Measurements from ENCODE around the gene KDM4C. TPM values are rescaled to one million over a fixed set of nuclear protein-coding genes. Genes with fewer than 3 reads are reported as not detected.

KDM4C gene
- total and polyA plus RNA-seq, 2 of the 4 experiments (the other 2 are of a cell fraction), result 11.8 to 23.8 TPM

- Histone ChIP-seq H3K4me3 (ENCODE audit: insufficient read depth, low read depth, low read length) (no peak overlapping the region), H3K18ac (ENCODE audit: low read depth, low read length) (no peak overlapping the region), H3K79me1 (ENCODE audit: low read depth in 1 of 2, low read length in 2 of 2) (no peaks in the 10 kb centered on the region; a peak in 1 of 4 replicates), H4K20me1 (ENCODE audit: insufficient read depth, low read length) (no peaks in the 10 kb centered on the region), H4K91ac (ENCODE audit: insufficient read depth, low read depth, low read length) (no peak overlapping the region), H2BK120ac (ENCODE audit: low read depth, low read length) (no peak overlapping the region), H3K4me2 (ENCODE audit: low read depth, low read length) (peak overlapping the region; percentile 19; the same call in 1 of the 2 replicates), H2BK20ac (ENCODE audit: low read depth, low read length) (no peak overlapping the region), H3K9ac (ENCODE audit: low read depth, low read length) (no peak overlapping the region), H3K4ac (ENCODE audit: low read depth, low read length) (no peak overlapping the region), H2BK5ac (ENCODE audit: low read depth, low read length, poor library complexity, severe bottlenecking) (no peak overlapping the region), H4K5ac (ENCODE audit: low read depth, low read length) (no peak overlapping the region), H4K8ac (ENCODE audit: low read depth in 2 of 2, low read length in 2 of 2) (no peak overlapping the region), H3K9me1 (ENCODE audit: insufficient read depth, low read length) (peaks cover 3% of the 10 kb centered on the region; the same call in 1 of the 2 replicates), H3K9me3 (ENCODE audit: control insufficient read depth, insufficient read depth, low read length) (no peaks in the 10 kb centered on the region), H3K27me3 (ENCODE audit: control insufficient read depth, insufficient read depth, low read length) (no peaks in the 10 kb centered on the region), H2AK5ac (ENCODE audit: low read depth, low read length) (no peak overlapping the region), H3K27ac (ENCODE audit: insufficient read depth, low read length) (no peak overlapping the region), H3K4me1 (ENCODE audit: control insufficient read depth, insufficient read depth, low read length) (peaks cover 1% of the 10 kb centered on the region; the same call in 1 of the 2 replicates), H2AFZ (replicated peaks; ENCODE audit: low read length, poor library complexity) (no peak overlapping the region), H3K14ac (replicated peaks; ENCODE audit: low read depth, low read length) (no peak overlapping the region), H2AK9ac (replicated peaks; ENCODE audit: low read depth, low read length, poor library complexity) (no peak overlapping the region), H2BK15ac (ENCODE audit: low read depth, low read length) (no peak overlapping the region), H3K36me3 (ENCODE audit: control insufficient read depth, insufficient read depth, low read length) (peaks cover 2% of the 10 kb centered on the region; the same call in 1 of the 2 replicates), H3K23ac (ENCODE audit: low read depth, low read length) (no peak overlapping the region), H3K56ac (ENCODE audit: extremely low read depth, insufficient read depth, low read length) (no peak overlapping the region)
- dilution Hi-C loops (cut with HindIII; ENCODE audit: low sequenced_read_pairs, unreplicated experiment) (no loop called here), intact Hi-C loops (cut with micrococcal nuclease) (no loop called here), in situ Hi-C loops (cut with MboI; ENCODE audit: low sequenced_read_pairs) (no loop called here)
- ATAC-seq (ENCODE audit: low read depth) (no peak), DNase-seq (no peak)
- TF ChIP-seq POLR2A (IDR thresholded peaks at IDR 0.05; ENCODE audit: low read depth, low read length) (no peak), MAFK (IDR thresholded peaks at IDR 0.05; ENCODE audit: low read depth, low read length) (no peak), RAD21 (IDR thresholded peaks at IDR 0.05; ENCODE audit: low read length) (no peak), ELK1 (IDR thresholded peaks at IDR 0.05; ENCODE audit: borderline replicate concordance, low read depth, low read length) (no peak)
- ChIA-PET POLR2A (ENCODE audit: unreplicated experiment) (no interaction called here), CTCF (interaction anchor here (0.9 to 1.4 kb wide), 2 partner anchors 11 to 155 kb away, joined by 3 to 5 read pairs; no protein-coding TSS in a partner anchor)
- no TSS peak for BruUV-seq (replicated peaks)
- WGBS, 2 experiments (ENCODE audit: extremely low coverage in 2 of 2, insufficient read length in 1 of 2), result 14% methylated on average over 1 of the region's 7 CpGs; no CpG with 5 or more reads in 1 of the 2 experiments
Observed at GRCh38 chr9:6897898-6898302, 140.1 kb downstream of the KDM4C start.
